Measurements from ENCODE around the gene KCNAB2. TPM values are rescaled to one million over a fixed set of nuclear protein-coding genes. Genes with fewer than 3 reads are reported as not detected.

KCNAB2 gene
- total RNA-seq, 2 donors from 2014 or later, result 13.5 to 21.8 TPM

- no peak for DNase-seq (ENCODE audit: low spot score)
- intact Hi-C loops (cut with DNase I), result no loop called here
These were observed 42.3 kb downstream of the KCNAB2 start for GRCh38 chr1:6087958-6088357.

DNA sequence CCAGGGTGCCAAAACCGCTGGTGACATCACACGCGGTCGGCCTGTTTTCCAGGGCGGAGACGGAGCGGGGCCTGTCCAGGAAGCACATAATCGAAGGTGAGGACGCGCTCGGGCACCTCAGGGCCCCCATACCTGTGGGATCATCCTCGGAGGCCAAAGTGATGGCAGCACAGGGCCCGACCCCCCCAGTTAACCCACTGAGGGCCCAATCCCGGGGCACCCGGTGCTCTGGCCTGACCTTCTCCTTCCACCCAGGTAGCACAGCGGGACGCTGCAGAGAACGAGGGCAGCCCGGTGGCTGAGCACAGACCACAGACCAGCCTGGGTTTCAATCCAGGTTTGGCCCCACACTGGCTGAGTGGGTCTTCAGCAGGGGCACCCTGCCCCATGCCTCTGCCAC lies 43.3 kb downstream of the KCNAB2 start:
- no peak for DNase-seq (ENCODE audit: low spot score)
- intact Hi-C loops (cut with DNase I), result no loop called here

DNA sequence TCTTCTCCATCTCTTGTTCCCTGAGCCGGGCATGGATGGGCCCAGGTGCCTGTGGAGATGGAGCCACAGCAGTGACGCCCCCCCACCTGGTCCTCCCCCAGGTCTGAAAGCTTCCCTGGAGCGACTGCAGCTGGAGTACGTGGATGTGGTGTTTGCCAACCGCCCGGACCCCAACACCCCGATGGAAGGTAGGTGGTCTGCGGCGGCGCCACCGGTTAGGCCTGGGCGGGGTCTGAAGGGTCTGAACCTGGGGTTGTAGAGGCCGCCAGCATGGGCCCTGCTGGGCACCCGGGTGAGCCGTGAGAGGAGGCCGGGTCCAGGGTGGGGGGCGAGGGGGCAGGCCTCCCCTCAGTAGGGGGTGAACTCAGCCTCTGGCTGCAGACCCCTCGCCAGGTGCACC lies 44.6 kb downstream of the KCNAB2 start:
- no peak for DNase-seq (ENCODE audit: low spot score)
- intact Hi-C loops (cut with DNase I), result no loop called here

- intact Hi-C loops (cut with DNase I), result no loop called here
- DNase-seq (ENCODE audit: low spot score), result no peak
These were observed 45.5 kb downstream of the KCNAB2 start for GRCh38 chr1:6090996-6091822.

GRCh38 chr1:6091823-6092109 lies 46.1 kb downstream of the KCNAB2 start:
- DNase-seq (ENCODE audit: low spot score), result no peak
- intact Hi-C loops (cut with DNase I), result loop anchor here in 1 of 2 donors (2.0 kb wide), 1 partner anchor 41 kb away; no protein-coding TSS in a partner anchor

GRCh38 chr1:6092211-6092610 lies 46.5 kb downstream of the KCNAB2 start:
- DNase-seq (ENCODE audit: low spot score), result no peak
- intact Hi-C loops (cut with DNase I), result loop anchor here in 1 of 2 donors (2.0 kb wide), 1 partner anchor 41 kb away; no protein-coding TSS in a partner anchor

GRCh38 chr1:6093071-6093470 lies 47.4 kb downstream of the KCNAB2 start:
- DNase-seq (ENCODE audit: low spot score), result no peak
- intact Hi-C loops (cut with DNase I), result loop anchor here in 1 of 2 donors (2.0 kb wide), 1 partner anchor 42 kb away; no protein-coding TSS in a partner anchor

DNA sequence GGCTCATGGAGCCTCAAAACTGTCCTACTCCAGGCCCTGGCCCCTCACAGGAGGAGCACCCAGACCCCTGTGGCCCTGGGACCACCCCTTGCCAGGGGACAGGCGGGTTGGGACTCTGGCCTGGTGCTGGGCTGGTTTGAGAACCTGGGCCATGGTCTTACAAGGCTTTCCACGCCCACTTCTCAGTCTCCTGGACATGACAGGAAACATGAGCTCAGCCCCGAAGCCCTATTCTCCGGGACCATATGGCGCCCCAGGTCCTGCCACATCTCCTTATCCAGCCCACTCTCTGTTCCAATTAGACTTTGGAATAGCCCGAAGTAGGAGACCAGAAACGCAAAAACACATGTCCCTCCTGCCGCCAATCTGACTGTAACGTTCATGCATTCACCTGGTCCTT lies 47.9 kb downstream of the KCNAB2 start:
- no peak for DNase-seq (ENCODE audit: low spot score)
- intact Hi-C loops (cut with DNase I), result loop anchor here in 1 of 2 donors (2.0 kb wide), 1 partner anchor 43 kb away; no protein-coding TSS in a partner anchor

GRCh38 chr1:6094246-6094645 lies 48.6 kb downstream of the KCNAB2 start:
- no peak for DNase-seq (ENCODE audit: low spot score)
- intact Hi-C loops (cut with DNase I), result no loop called here

DNA sequence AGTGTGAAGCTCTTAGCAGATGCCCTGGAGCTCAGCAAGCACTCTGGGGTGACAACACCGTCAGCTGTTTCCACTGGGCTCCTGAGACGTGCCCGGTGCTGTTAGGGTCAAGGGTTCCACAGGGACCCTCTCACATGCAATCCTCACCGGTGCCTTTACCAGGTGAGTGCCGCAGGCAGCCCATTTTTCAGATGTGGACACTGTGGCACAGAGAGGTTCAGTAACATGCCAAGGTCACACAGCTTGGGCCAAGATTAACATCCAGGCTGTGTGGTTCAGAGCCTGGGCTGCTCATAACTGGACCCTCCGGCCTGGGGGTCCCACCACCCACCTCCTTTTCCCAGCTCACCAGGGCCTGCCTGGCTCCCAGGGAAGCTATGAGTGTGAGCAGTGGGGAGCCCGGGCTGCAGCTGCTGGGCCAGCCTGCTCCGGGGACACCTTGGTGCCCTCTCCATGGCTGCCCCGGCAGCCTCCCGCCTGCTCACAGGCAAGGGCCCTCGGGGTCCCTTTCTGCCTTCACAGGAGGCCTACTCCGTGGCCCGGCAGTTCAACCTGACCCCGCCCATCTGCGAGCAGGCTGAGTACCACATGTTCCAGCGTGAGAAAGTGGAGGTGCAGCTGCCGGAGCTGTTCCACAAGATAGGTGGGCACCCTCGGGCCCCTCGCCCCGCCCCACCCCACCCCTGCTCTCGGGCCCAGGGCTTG lies 49.3 kb downstream of the KCNAB2 start:
- no peak for DNase-seq (ENCODE audit: low spot score)
- intact Hi-C loops (cut with DNase I), result no loop called here

GRCh38 chr1:6095511-6096242 lies 50.0 kb downstream of the KCNAB2 start:
- intact Hi-C loops (cut with DNase I), result no loop called here
- DNase-seq (ENCODE audit: low spot score), result no peak

- intact Hi-C loops (cut with DNase I), result no loop called here
- DNase-seq (ENCODE audit: low spot score), result no peak
These were observed 50.8 kb downstream of the KCNAB2 start for GRCh38 chr1:6096243-6097116.

- intact Hi-C loops (cut with DNase I), result no loop called here
- DNase-seq (ENCODE audit: low spot score), result no peak
These were observed 51.5 kb downstream of the KCNAB2 start for GRCh38 chr1:6097117-6097595.

DNA sequence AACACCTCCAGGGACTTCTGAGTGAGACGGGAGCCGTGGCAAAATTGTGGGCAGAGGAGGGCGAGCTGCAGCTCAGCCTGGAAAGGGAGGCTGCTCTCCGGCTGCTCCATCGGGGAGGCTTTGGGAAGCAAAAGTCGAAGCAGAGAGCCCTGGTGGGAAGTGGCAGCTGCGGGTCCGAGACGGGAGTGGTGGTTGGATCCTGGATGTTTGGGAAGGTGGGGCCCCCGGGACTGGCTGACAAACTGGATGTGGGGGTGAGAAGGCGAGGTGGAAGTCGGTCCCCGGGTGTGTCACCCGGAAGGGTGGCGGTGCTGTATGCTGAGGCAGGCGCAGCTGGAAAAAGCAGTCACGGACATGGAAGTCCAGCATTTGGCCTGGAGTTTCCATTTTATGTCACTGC lies 52.1 kb downstream of the KCNAB2 start:
- intact Hi-C loops (cut with DNase I), result no loop called here
- no peak for DNase-seq (ENCODE audit: low spot score)

- intact Hi-C loops (cut with DNase I), result no loop called here
- no peak for DNase-seq (ENCODE audit: low spot score)
These were observed 52.9 kb downstream of the KCNAB2 start for GRCh38 chr1:6098303-6099215.

DNA sequence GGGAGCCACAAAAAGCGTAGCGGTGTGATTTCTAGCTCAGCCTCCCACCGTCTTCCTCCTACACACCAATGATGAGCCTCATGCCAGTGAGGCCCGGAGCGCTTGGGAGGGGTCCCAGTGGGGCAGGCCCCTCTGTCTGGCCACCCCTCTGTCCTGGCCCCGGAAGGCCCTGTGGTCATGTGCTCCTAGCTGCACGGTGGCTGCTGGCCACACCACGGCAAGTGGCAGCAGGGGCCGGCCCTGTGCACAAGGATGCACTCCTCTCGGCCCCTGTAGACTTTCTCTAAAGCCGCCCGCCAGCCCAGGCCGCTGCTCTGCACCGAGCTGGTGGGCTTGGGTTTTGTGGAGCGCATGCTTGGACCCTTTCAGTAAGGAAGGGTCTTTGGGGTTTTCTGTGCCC lies 53.6 kb downstream of the KCNAB2 start:
- no peak for DNase-seq (ENCODE audit: low spot score)
- intact Hi-C loops (cut with DNase I), result no loop called here

GRCh38 chr1:6099787-6100765 lies 54.4 kb downstream of the KCNAB2 start:
- intact Hi-C loops (cut with DNase I), result no loop called here
- DNase-seq (ENCODE audit: low spot score), result no peak

Measured in posterior vena cava (tissue), 2 donors.